PC-9 (cell line): ENCODE data around the gene DSC1. TPM values are rescaled to one million over a fixed set of nuclear protein-coding genes. Genes with fewer than 3 reads are reported as not detected.

ENCODE experiments used
- BruUV-seq: library from RNA; stranded (reverse); fragments of 400-500 nt; replicated peaks from 2 replicates; lab custom pipeline; 2021; lab: Mats Ljungman, UMichigan
- CTCF ChIA-PET: fragments of 300-600 bp; sonication (Branson Sonifier 250); formaldehyde crosslinking; loops from one replicate; lab custom pipeline; 2022; ENCODE audit warnings: antibody characterized with exemption; lab: Charles Lee
- POLR2A ChIA-PET: fragments of 300-600 bp; sonication (Branson Sonifier 250); formaldehyde crosslinking; loops from one replicate; lab custom pipeline; 2022; ENCODE audit warnings: antibody characterized with exemption; ENCODE audit not compliant: unreplicated experiment; lab: Charles Lee
- DNase-seq, 2 experiments: peaks; one replicate each; pipeline versions ENCODE4 v3.0.0 to v3.0.0-alpha.2; 2015 to 2022; ENCODE audit warnings: mixed read lengths in 1 of 2
- H2AFZ ChIP-seq: fragments of 200-600 bp; sonication (generic); 2 replicates; pipeline ENCODE4 v1.8.1; 2017; ENCODE audit warnings: antibody characterized with exemption
- H3F3A ChIP-seq: fragments of 200-600 bp; sonication (generic); 2 replicates; pipeline ENCODE4 v1.8.1; 2017; ENCODE audit warnings: antibody characterized with exemption, mild to moderate bottlenecking, low read depth; ENCODE audit not compliant: insufficient read depth
- H3K27ac ChIP-seq: fragments of 200-600 bp; sonication (generic); 2 replicates; pipeline ENCODE4 v1.6.1; 2016; ENCODE audit warnings: mixed run types
- H3K27me3 ChIP-seq: fragments of 200-600 bp; sonication (generic); 2 replicates; pipeline ENCODE4 v1.6.1; 2016; ENCODE audit warnings: low read depth, mixed run types; ENCODE audit not compliant: insufficient read depth
- H3K36me3 ChIP-seq: fragments of 200-600 bp; sonication (generic); 2 replicates; pipeline ENCODE4 v1.6.1; 2016; ENCODE audit warnings: low read depth, mixed run types
- H3K4me1 ChIP-seq: fragments of 200-600 bp; sonication (generic); replicated peaks from 2 replicates; pipeline ENCODE4 v1.6.1; 2016; ENCODE audit warnings: mixed run types; ENCODE audit not compliant: insufficient read depth
- H3K4me2 ChIP-seq: fragments of 200-600 bp; sonication (generic); 2 replicates; pipeline ENCODE4 v1.6.1; 2017; ENCODE audit warnings: mixed run types
- H3K4me3 ChIP-seq: fragments of 200-600 bp; sonication (generic); 2 replicates; pipeline ENCODE4 v1.6.1; 2016; ENCODE audit warnings: mixed run types
- H3K79me2 ChIP-seq: fragments of 200-600 bp; sonication (generic); 2 replicates; pipeline ENCODE4 v1.6.1; 2017; ENCODE audit warnings: low read depth, mixed run types
- H3K9me2 ChIP-seq: fragments of 200-600 bp; sonication (generic); 2 replicates; pipeline ENCODE4 v1.8.1; 2017; ENCODE audit warnings: mild to moderate bottlenecking; ENCODE audit not compliant: insufficient read depth
- H3K9me3 ChIP-seq: fragments of 200-600 bp; sonication (generic); 2 replicates; pipeline ENCODE4 v1.8.1; 2016; ENCODE audit warnings: low read depth; ENCODE audit not compliant: insufficient read depth
- H4K20me1 ChIP-seq: fragments of 200-600 bp; sonication (generic); 2 replicates; pipeline ENCODE4 v1.8.1; 2017; ENCODE audit not compliant: insufficient read depth
- EZH2 ChIP-seq: fragments of 200-600 bp; sonication (generic); IDR thresholded peaks from 2 replicates; pipeline ENCODE4 v1.8.0; 2017; ENCODE audit warnings: antibody characterized with exemption, low read depth
- intact Hi-C: fragments of 100-400 bp; cut with micrococcal nuclease; formaldehyde crosslinking; loops from one replicate; pipeline ENCODE4 v1.10.0; 2022; ENCODE audit not compliant: unreplicated experiment
- total RNA-seq: library from RNA; stranded (reverse); gene quantifications from 2 replicates; pipeline ENCODE4 v1.2.3, GENCODE V29; 2021
- TF ChIP-seq, protein P1 (sequence below): fragments of 200-600 bp; sonication (generic); conservative IDR thresholded peaks from 2 replicates; pipeline ENCODE4 v1.6.1; 2017; ENCODE audit warnings: mixed run types, antibody characterized with exemption, mild to moderate bottlenecking, moderate library complexity

The DSC1 gene
- total RNA-seq, 1 experiment from 2014 or later: 0.09 TPM

DNA sequence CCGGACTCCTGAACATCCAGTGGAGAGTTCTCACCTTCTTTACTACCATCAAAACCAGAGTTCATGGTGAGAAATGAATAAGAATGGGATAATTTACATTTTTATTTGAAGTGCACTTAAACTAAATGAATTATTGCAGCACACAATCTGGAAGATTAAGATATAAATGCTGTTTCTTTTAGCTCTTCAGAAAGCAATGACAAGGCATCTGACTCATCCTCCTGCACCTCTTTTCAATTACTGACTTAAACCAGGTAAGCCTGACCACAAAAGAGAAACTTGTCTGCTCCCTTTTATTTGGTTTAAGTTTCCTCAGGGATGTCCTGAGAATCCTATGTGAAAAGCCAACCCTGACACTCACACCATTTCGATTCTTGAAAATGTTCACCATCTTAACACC is 59.7 kb downstream of the DSC1 start:
- no TSS peak for BruUV-seq
- DNase-seq: no peak
- TF ChIP-seq, protein P1, sequence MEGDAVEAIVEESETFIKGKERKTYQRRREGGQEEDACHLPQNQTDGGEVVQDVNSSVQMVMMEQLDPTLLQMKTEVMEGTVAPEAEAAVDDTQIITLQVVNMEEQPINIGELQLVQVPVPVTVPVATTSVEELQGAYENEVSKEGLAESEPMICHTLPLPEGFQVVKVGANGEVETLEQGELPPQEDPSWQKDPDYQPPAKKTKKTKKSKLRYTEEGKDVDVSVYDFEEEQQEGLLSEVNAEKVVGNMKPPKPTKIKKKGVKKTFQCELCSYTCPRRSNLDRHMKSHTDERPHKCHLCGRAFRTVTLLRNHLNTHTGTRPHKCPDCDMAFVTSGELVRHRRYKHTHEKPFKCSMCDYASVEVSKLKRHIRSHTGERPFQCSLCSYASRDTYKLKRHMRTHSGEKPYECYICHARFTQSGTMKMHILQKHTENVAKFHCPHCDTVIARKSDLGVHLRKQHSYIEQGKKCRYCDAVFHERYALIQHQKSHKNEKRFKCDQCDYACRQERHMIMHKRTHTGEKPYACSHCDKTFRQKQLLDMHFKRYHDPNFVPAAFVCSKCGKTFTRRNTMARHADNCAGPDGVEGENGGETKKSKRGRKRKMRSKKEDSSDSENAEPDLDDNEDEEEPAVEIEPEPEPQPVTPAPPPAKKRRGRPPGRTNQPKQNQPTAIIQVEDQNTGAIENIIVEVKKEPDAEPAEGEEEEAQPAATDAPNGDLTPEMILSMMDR: no peak
- no peak for TF ChIP-seq EZH2
- Histone ChIP-seq H3K27me3 (no peaks in the 10 kb centered on the region), H3K9me2 (no peaks in the 10 kb centered on the region), H3K4me2 (peak overlapping the region; percentile 79), H2AFZ (no peak overlapping the region; the same call in 1 of the 2 replicates), H3K79me2 (0 out of 2 replicates have a peak, but pooled peaks cover 16% of the 10 kb centered on the region), H3K4me3 (peak overlapping the region; percentile 70; the same call in 1 of the 2 replicates), H3K9me3 (no peaks in the 10 kb centered on the region), H3K36me3 (no peaks in the 10 kb centered on the region), H3F3A (peaks cover 14% of the 10 kb centered on the region; the same call in 1 of the 2 replicates), H4K20me1 (no peaks in the 10 kb centered on the region), H3K4me1 (peaks cover 45% of the 10 kb centered on the region), H3K27ac (peak overlapping the region; percentile 75)
- CTCF ChIA-PET: no interaction called here
- POLR2A ChIA-PET: no interaction called here
- intact Hi-C loops: loop anchor here (5.0 kb wide), 3 partner anchors 54 to 409 kb away; no protein-coding TSS in a partner anchor

DNA sequence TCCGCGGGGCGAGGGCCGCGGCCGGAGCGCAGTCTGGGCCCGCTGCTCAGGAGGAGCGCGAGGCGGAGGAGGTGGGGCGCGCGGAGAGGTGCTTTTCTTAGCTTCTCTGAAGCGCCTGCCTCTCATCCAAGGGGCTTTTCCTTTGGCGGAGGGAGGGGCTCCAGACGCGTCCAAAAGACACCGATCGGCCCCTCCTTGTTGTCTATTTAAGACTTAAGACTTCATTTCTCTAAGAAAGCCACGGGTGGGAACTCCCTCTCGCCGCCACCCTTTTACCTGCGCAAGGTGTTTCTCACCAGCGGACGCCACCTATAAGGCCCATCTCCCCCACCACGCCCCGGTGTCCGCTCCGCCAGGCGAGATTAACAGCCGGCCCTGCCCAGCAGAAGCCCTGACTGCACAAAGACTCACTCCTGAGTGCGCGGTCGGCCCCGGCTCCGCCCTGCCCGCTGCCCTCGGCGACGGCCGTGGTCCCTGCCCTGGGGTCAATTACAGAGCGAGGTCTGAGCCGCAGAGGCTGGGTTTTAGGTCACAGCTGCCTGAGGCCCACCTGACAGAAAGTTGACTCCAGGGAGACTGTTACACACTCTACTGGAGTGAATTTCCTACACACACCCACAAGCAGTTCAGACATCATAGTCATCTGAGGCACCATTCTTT is 60.5 kb downstream of the DSC1 start, which contains the start of gene DSC2:
Gene DSC2 (minus strand): TSS at position 397 of the 660 bp plus-strand sequence. CDS start 450 bp downstream, outside the sequence.
- CTCF ChIA-PET: interaction anchor here (0.6 kb wide), 1 partner anchor 77 kb away, joined by 3 read pairs; no protein-coding TSS in a partner anchor
- Histone ChIP-seq H3K36me3 (no peaks in the 10 kb centered on the region), H4K20me1 (no peaks in the 10 kb centered on the region), H3K9me2 (no peaks in the 10 kb centered on the region), H3K4me2 (peak within 1 kb of the TSS; percentile 79), H3F3A (peaks cover 14% of the 10 kb centered on the region; the same call in 1 of the 2 replicates), H3K4me1 (peaks cover 45% of the 10 kb centered on the region), H3K4me3 (peak within 1 kb of the TSS; percentile 70), H3K9me3 (no peaks in the 10 kb centered on the region), H3K27me3 (no peaks in the 10 kb centered on the region), H3K27ac (peak within 1 kb of the TSS; percentile 75), H3K79me2 (0 out of 2 replicates have a peak, but pooled peaks cover 16% of the 10 kb centered on the region), H2AFZ (peak within 1 kb of the TSS; percentile 88)
- POLR2A ChIA-PET: interaction anchor here (0.6 to 0.7 kb wide), 2 partner anchors 1056 to 1271 kb away, joined by 3 to 4 read pairs; no protein-coding TSS in a partner anchor
- TSS peak; percentile 31 for BruUV-seq
- TF ChIP-seq, protein P1: no peak
- no peak for TF ChIP-seq EZH2
- intact Hi-C loops: loop anchor here (5.0 kb wide), 3 partner anchors 55 to 410 kb away; no protein-coding TSS in a partner anchor
- peak; percentile 52 to 55 for DNase-seq

DNA sequence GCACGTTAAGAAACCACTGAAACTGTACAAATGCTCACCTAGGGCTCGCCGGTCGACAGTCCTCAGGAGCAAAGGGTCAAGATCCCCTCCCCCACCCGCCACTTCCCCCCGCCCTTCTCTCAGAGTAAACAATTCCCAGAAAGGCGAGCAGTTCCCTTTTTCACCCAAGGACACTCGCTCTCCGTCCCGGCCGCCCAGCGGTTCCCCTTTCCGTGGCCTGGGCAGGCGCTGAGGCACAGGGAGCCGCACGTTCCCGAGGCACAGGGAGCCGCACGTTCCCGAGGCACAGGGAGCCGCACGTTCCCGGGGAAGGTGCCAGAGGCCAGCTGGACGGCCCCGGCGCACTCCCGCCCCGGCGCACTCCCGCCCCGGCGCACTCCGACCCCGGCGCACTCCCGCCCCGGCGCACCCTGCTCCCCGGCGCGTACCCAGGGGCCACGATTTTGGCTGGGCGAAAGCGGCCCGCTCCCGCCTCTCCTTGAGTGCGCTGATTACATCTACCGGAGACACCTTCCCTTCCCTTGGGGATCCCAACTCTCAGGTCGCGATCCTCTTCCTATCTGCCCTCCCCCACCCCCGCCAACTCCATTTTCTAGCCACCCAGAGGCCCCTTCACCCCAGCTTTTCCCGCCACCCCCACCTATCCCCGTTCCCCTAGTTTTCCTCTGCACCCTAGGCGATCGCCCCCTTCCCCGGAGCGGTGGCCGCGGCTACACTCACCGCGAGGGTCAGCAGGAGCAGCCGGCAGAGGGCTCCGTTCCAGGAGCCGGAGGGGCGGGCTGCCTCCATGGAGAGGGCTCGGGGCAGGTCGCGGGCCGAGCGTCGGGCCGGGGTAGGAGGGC is 61.3 kb downstream of the DSC1 start:
- CTCF ChIA-PET: interaction anchor here (0.6 kb wide), 1 partner anchor 323 kb away, joined by 3 read pairs; no protein-coding TSS in a partner anchor
- intact Hi-C loops: loop anchor here (2.0 to 5.0 kb wide), 4 partner anchors 56 to 411 kb away; no protein-coding TSS in a partner anchor

More for the DNA sequence above, 61.3 kb downstream of the DSC1 start:
- peak overlapping the region; percentile 88 for H2AFZ ChIP-seq
- peak overlapping the region; percentile 79 for H3K4me2 ChIP-seq
- no peaks in the 10 kb centered on the region for H3K9me3 ChIP-seq
- peaks cover 45% of the 10 kb centered on the region for H3K4me1 ChIP-seq
- H3K4me3 ChIP-seq: peak overlapping the region; percentile 70
- H4K20me1 ChIP-seq: no peaks in the 10 kb centered on the region
- peak overlapping the region; percentile 75 for H3K27ac ChIP-seq
- TF ChIP-seq, protein P1: no peak
- no peak for TF ChIP-seq EZH2
- H3K27me3 ChIP-seq: no peaks in the 10 kb centered on the region
- H3K79me2 ChIP-seq: 0 out of 2 replicates have a peak, but pooled peaks cover 16% of the 10 kb centered on the region
- no TSS peak for BruUV-seq
- peaks cover 14% of the 10 kb centered on the region; the same call in 1 of the 2 replicates for H3F3A ChIP-seq
- H3K36me3 ChIP-seq: no peaks in the 10 kb centered on the region
- no peaks in the 10 kb centered on the region for H3K9me2 ChIP-seq
- POLR2A ChIA-PET: interaction anchor here (0.6 to 0.7 kb wide), 2 partner anchors 1056 to 1272 kb away, joined by 3 to 4 read pairs; no protein-coding TSS in a partner anchor
- DNase-seq: peak in 1 of 2 experiments; percentile 50
